HG03060 (cell line): ENCODE results near the gene MYO18B.

ENCODE experiments used
- ATAC-seq: cut with Tn5 transposase; IDR thresholded peaks from one replicate; pipeline ENCODE4 v1.9.1; 2021; ENCODE audit warnings: low read depth, moderate number of reproducible peaks; ENCODE audit not compliant: unreplicated experiment

The MYO18B gene

DNA sequence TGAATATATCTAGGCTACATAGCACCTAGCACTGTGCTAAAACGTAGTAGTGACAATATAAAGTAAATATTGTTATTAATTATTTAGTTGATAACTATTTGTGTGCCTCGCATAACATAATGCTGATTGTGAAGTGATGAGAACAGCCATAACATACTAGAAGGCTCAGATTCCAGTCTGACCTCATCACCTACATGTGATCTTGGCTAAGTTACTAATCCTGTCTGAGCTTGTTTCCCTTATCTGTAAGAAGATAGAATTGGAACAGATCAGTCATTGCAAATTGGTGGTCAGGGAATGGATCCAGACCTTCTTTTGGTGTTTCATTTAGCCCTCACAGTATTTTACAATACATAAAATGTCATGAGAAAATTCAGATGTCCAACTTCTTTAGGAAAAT is 323.9 kb downstream of the MYO18B start:
- ATAC-seq: no peak

- ATAC-seq: no peak
Observed at GRCh38 chr22:26066534-26066933, 324.5 kb downstream of the MYO18B start.

DNA sequence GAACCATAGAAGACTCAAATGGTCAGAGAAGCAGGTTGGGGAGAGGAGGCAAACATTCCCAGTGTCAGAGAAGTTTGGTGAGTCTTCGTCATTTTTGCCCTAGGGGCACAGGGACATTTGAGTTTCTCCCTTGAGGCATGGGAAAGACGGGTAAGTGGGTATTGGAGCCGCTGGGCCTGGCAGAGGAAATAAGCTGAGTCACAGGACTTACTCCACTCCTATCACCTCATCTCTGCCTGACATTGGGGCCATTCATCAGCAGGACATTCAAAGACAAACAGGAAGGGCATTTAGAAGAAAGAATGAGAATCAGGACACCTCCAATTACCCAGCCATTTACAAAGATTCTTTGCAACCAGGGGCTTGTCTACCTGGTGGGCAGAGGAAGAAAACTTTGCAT is 326.6 kb downstream of the MYO18B start:
- ATAC-seq: no peak

- ATAC-seq: no peak
Observed at GRCh38 chr22:26072621-26073020, 330.6 kb downstream of the MYO18B start.

- no peak for ATAC-seq
Observed at GRCh38 chr22:26075251-26075650, 333.3 kb downstream of the MYO18B start.

DNA sequence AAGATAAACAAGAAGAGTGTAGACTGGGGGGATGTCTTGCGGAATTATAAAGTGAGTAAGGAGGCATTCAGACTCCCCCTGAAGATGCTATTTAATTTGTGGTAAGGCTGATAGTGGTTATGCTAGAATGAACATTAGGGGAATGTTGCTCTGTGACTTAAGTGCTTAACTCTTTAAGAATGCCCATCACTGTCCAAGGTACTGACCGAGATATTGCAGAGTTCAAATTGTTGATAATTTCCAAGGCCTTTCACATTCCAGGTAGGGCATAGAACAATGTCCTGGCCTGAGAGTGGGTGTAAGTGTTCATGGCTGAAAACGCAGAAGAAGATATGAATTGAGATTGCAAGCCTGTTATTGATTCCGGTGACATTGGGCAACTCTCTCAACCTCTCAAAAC is 337.0 kb downstream of the MYO18B start:
- no peak for ATAC-seq
